GDM1 (cell line): ENCODE measurements around the gene CD14.
"Not testable (repeated sequence)": the region's sequence is repeated elsewhere in the genome, so short reads cannot be mapped to it uniquely, and the experiment has no call there.

ENCODE experiments used
- DNase-seq: peaks from one replicate; lab custom pipeline; 2025; lab: John Stamatoyannopoulos, UW

The CD14 gene

GRCh38 chr5:140595538-140596300 is 37.3 kb downstream of the CD14 start:
- no peak for DNase-seq

- DNase-seq, result no peak
Observed at GRCh38 chr5:140594169-140594568, 38.8 kb downstream of the CD14 start.

GRCh38 chr5:140593070-140593469 is 39.9 kb downstream of the CD14 start:
- DNase-seq, result not testable (repeated sequence)

GRCh38 chr5:140591747-140592372 is 41.1 kb downstream of the CD14 start:
- DNase-seq, result no peak

- DNase-seq, result no peak
Observed at GRCh38 chr5:140590861-140591260, 42.1 kb downstream of the CD14 start.

GRCh38 chr5:140588311-140589070 is 44.5 kb downstream of the CD14 start:
- DNase-seq, result no peak

GRCh38 chr5:140587495-140587894 is 45.5 kb downstream of the CD14 start:
- no peak for DNase-seq
